ENCODE measurements around the gene ROR1.

ROR1 gene

DNA sequence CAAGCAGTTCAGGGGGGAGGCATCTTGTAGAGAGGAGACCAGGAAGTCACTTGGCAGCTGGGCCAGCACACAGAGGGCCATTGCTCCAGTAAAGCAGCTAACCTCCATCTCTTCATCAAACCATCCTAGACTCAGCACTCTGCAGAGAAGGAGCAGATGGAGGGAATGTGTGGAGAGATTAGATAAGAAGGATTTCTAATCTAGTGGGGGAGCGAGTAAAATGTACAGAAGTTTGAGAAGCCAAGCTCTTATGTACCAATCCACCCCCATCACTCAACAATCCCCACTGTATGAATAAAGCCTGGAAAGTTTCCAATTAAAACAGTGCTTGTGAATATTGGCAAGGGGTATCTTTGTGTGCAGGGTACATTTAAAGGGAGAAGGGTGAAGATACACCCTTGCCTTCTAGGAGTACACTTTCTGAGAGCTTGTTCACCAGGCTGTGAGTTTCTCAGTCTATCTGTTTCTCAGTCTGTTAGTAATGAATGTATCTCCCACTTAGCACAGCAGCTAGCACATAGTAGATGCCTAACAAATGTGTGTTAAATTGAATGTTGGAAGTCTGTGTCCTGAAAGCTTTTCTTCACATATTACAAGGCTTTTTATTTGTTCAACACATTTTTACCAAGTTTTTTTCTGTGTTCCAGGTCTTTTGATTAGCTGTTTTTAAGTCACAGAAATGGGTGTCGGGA lies 286.9 kb downstream of the ROR1 start:
- no peak for DNase-seq (ENCODE audit: low read depth in 2 of 2)

DNA sequence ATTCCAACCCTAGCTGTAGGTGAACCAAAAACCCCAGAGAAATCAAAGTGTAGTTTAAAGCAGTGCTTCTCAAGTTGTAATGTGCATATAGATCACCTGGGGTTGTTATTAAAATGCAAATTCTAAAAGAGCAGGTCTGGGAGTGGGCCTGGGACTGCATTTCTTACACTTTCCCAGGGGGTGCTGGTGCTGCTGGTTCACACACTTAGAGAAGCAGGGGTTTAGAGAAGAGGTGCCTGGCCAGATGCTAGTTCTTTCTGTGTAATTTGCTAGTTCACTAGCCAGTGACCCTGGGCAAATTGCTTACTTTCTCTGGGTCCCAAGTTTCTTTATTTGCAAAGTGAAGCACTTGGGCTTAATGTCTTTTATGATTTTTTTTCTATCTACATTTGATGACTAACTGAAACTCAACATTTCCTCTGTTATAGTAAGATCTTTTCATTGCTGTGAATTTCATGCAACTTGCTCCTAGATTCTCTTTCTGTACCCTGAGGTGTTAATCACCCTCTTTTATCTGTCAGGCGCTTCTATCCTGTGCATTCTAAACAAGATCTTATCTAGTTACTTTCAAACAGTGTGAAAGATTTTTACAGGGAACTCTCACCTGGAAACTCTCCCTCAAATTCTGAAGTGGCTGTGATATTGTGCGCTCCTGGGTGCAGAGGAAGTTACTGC lies 287.8 kb downstream of the ROR1 start:
- no peak for DNase-seq (ENCODE audit: low read depth in 2 of 2)

- DNase-seq (ENCODE audit: low read depth in 2 of 2): no peak
Measured at GRCh38 chr1:64062529-64062928, 288.7 kb downstream of the ROR1 start.

DNA sequence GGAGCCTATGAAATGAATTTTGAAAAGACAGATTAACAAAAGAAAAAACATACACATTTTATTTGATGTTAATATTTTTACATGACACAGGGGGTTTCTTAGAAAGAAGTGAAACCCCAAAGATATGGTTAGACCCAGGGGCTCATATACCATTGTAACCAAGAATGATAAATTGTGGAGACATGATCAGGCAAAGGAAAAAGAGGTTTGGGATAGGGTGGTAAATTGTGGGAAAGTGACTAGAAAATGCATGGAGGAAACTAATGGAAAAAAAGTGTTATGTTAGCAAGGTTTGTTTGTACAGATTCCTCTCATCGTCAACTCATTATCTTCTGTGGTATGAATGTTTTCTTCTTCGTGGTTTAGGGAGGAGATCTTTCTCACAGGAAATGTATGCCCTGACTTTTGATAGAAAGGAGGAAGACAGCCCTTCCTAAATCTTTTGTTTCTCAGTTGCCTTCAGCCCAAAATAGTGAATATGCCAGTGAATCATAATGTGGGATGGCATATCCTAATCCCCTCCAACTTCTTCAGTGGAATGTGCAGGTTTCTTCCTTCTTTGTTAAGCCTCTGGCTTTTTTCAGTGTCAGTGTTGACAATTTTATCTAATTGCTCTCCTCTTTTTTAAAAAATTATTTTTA lies 289.2 kb downstream of the ROR1 start:
- DNase-seq (ENCODE audit: low read depth in 2 of 2): no peak

- no peak for DNase-seq (ENCODE audit: low read depth in 2 of 2)
Measured at GRCh38 chr1:64065571-64065970, 291.8 kb downstream of the ROR1 start.

- DNase-seq (ENCODE audit: low read depth in 2 of 2): no peak
Measured at GRCh38 chr1:64072089-64072793, 298.4 kb downstream of the ROR1 start.

- DNase-seq (ENCODE audit: low read depth in 2 of 2): no peak
Measured at GRCh38 chr1:64073705-64074104, 299.9 kb downstream of the ROR1 start.

- no peak for DNase-seq (ENCODE audit: low read depth in 2 of 2)
Measured at GRCh38 chr1:64074767-64075166, 300.9 kb downstream of the ROR1 start.

GRCh38 chr1:64077281-64077940 lies 303.6 kb downstream of the ROR1 start:
- no peak for DNase-seq (ENCODE audit: low read depth in 2 of 2)

DNA sequence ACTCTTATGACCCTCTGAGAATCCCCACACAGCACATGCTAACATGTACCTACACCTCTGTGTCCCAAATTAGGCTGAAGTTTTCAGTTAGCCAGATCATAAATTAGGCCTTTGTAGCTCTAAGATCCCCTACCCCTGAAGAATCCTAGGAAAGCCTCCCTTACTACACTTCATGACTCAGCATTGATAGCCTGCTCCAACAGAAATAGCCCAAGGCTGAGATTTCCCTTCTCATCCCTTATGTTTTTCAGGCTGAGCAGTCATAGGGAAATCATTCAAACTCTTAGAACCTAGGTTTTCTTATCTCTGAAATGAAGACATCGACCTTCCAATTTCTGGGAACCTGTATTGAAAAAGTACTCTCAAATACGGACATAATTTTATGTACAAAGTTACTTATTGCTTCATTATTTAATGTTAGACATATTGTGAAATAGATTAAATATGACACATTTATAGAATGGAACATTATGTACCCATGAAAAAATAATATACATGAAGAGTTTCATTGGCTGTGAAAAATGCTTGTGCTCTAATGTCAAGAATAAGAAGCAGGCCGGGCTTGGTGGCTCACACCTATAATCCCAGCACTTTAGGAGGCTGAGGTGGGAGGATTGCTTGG lies 307.2 kb downstream of the ROR1 start:
- no peak for DNase-seq (ENCODE audit: low read depth in 2 of 2)

DNA sequence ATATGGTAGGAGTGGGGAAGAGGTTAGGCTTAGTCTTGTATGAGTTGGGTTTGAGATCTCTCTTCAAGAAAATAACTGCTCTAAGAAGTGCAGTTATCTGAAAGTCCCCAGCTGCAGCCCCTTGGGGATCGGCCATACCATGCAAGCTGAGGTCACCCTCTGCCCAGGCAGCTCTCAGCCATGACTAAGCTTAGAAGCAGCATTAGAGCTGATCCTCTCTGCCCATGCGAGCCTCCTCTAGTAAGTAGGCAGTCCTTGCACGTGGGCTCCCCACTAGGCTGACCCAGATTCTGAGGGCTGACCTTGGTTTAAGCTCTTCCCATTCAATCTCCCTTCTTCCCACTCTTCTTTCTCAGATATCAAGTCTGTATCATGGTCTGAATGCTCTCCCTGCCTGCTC lies 308.6 kb downstream of the ROR1 start:
- DNase-seq (ENCODE audit: low read depth in 2 of 2): no peak

GRCh38 chr1:64084451-64084850 lies 310.6 kb downstream of the ROR1 start:
- no peak for DNase-seq (ENCODE audit: low read depth in 2 of 2)

GRCh38 chr1:64087768-64088167 lies 314.0 kb downstream of the ROR1 start:
- no peak for DNase-seq (ENCODE audit: low read depth in 2 of 2)

GRCh38 chr1:64090436-64090835 lies 316.6 kb downstream of the ROR1 start:
- no peak for DNase-seq (ENCODE audit: low read depth in 2 of 2)

GRCh38 chr1:64092851-64093371 lies 319.1 kb downstream of the ROR1 start:
- DNase-seq (ENCODE audit: low read depth in 2 of 2): no peak

- DNase-seq (ENCODE audit: low read depth in 2 of 2): no peak
Measured at GRCh38 chr1:64093941-64094340, 320.1 kb downstream of the ROR1 start.

DNA sequence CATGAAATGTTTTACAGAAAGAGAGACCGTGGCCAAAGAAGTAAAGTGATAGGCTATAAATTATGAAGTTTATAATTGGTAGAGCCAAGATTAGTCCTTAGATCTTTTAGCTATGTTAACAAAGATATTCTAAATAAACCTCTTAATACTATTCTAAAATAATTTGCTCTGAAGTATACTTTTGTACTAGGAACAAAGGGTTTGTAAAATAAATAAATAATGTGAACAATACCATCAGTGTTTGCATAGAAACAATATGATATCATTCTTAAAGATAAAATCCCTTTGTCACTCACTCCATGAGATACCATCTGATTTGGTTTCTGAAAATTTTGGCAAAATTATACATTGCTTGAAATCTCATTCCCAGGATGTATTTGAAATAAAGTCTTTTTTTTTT lies 322.0 kb downstream of the ROR1 start:
- no peak for DNase-seq (ENCODE audit: low read depth in 2 of 2)

DNA sequence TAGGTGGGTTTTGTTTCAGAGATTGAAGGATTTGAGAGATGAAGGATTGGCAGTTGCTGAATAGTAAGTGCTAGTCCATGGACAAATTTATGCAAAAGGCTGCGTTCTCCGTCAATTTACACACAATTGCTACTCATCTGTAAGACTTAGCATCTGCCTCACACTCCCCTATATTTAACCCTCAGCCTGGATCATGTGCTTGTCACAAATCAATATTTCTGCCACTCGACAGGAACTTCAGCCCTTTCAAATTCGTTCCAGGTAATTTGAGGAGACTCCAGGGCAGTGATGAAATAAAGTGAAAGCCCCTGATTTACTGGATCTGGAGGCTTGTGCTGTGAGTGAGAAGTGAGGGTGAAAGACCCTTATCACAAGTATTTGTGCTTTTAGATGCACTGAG lies 324.0 kb downstream of the ROR1 start:
- no peak for DNase-seq (ENCODE audit: low read depth in 2 of 2)

DNA sequence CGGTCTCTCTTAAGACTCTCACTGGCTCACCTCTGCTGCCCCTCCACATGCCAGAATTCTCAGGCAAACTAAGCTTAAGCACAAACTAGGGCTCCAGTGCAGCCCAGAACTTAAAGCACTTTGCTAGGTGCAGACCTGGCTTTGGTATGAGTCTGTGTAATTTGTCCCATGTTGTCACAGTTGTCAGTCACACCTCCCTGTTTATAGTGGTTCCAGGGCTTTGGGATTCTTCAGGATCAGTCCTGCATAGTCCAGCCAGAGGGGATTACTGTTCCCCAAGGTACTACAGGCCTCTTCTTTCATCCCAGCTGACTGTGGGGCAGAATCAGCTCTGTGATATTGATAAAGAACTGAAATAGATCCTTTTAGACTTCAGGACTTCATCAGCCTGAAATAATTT lies 324.6 kb downstream of the ROR1 start:
- DNase-seq (ENCODE audit: low read depth in 2 of 2): no peak

DNA sequence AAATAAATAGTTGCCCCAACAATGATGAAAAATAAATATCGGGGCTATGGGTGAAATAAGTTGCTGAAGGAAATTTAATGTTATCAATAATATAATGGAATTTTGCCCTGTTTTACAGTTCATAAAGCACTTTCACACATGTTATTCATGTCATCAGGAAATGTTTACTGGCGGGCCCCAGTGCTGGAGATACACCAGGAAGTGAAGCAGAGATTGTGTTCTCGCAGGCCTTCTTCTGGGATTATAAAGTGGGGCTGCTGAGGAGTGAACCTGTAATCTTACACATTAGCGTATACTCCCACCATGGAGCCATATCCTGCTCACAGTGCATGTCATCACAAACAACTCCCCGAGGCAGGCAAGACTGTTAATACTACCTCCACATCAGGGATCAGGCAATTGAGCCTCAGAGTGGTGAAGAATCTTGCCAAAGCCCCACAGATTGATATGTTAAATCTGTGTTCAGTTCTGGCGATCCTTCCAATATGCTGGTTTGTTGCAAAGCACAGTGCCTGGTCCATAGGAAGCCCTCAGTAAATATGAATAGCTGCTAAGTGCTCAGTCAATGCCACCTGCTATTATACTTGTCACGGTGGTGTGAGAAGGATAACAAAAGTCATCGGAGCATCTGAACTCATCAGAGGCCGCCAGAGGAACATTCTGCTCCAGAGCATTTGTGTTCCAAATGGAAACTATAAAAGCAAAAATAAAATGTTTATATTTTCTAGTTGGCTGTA lies 325.2 kb downstream of the ROR1 start:
- no peak for DNase-seq (ENCODE audit: low read depth in 2 of 2)

DNA sequence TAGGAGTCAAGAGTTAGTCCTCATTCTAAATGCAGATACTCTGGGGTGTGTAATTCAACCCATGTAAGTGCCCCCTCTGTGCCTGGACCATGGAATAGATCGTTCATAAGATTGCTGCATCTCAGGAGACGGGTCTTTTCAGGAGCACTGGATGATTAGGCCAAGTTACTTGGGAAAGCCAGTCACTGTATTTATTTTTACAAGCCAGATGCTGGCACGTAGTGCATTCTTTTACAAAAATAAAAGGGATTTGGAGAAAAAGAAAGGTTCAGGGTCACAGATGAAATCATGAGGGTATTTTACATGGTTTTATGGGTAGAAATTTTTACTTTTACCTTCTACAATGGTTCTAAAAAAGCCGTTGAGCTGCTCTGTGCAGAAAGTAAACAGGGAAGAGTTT lies 327.0 kb downstream of the ROR1 start:
- DNase-seq (ENCODE audit: low read depth in 2 of 2): no peak

Data from stimulated activated CD8-positive, alpha-beta memory T cell treated with anti-CD3 and anti-CD28 coated beads, Interleukin-15, amount 100 ng/mL, for 4 hours (primary cell).